GM18870 (cell line): ENCODE results near the gene SLC49A3.

Experiments
- ATAC-seq: cut with Tn5 transposase; IDR thresholded peaks from one replicate; pipeline ENCODE4 v1.9.1; 2021; ENCODE audit warnings: moderate library complexity; ENCODE audit not compliant: unreplicated experiment

The SLC49A3 gene

GRCh38 chr4:667545-667925, 21.4 kb downstream of the SLC49A3 start:
- ATAC-seq, result no peak

- no peak for ATAC-seq
Measured at GRCh38 chr4:666822-667544, 22.0 kb downstream of the SLC49A3 start.

- no peak for ATAC-seq
Measured at GRCh38 chr4:666436-666810, 22.5 kb downstream of the SLC49A3 start.

- ATAC-seq, result no peak
Measured at GRCh38 chr4:665751-666435, 23.1 kb downstream of the SLC49A3 start.

- ATAC-seq, result no peak
Measured at GRCh38 chr4:665381-665750, 23.6 kb downstream of the SLC49A3 start.

GRCh38 chr4:664713-665231, 24.2 kb downstream of the SLC49A3 start:
- ATAC-seq, result no peak

GRCh38 chr4:663438-664428, 25.2 kb downstream of the SLC49A3 start:
- no peak for ATAC-seq

GRCh38 chr4:663046-663437, 25.9 kb downstream of the SLC49A3 start:
- ATAC-seq, result no peak

GRCh38 chr4:661881-662761, 26.8 kb downstream of the SLC49A3 start:
- ATAC-seq, result no peak

- ATAC-seq, result no peak
Measured at GRCh38 chr4:661231-661630, 27.7 kb downstream of the SLC49A3 start.

GRCh38 chr4:660401-660800, 28.6 kb downstream of the SLC49A3 start:
- ATAC-seq, result no peak

- no peak for ATAC-seq
Measured at GRCh38 chr4:659851-660250, 29.1 kb downstream of the SLC49A3 start.

GRCh38 chr4:658681-659667, 30.0 kb downstream of the SLC49A3 start:
- no peak for ATAC-seq

GRCh38 chr4:657834-658667, 30.9 kb downstream of the SLC49A3 start:
- ATAC-seq, result no peak

- ATAC-seq, result no peak
Measured at GRCh38 chr4:657338-657833, 31.6 kb downstream of the SLC49A3 start.

- no peak for ATAC-seq
Measured at GRCh38 chr4:656436-657337, 32.3 kb downstream of the SLC49A3 start.
